Lower leg skin (tissue), 3 donors: Measurements from ENCODE around the gene MAPK9.

Experiments used
- POLR2A ChIP-seq, 2 donors: fragments of 450-650 bp; IDR thresholded peaks; one replicate each; pipeline ENCODE4 v1.6.1; 2016 to 2017; ENCODE audit warnings: antibody characterized with exemption in 2 of 2, mild to moderate bottlenecking in 1 of 2, moderate library complexity in 1 of 2
- TF ChIP-seq, protein P1 (sequence below), 3 donors: fragments of 450-650 bp; IDR thresholded peaks; one replicate each; pipeline ENCODE4 v1.5.1; 2016; ENCODE audit warnings: antibody characterized with exemption in 3 of 3, mild to moderate bottlenecking in 3 of 3, moderate library complexity in 2 of 3

DNA sequence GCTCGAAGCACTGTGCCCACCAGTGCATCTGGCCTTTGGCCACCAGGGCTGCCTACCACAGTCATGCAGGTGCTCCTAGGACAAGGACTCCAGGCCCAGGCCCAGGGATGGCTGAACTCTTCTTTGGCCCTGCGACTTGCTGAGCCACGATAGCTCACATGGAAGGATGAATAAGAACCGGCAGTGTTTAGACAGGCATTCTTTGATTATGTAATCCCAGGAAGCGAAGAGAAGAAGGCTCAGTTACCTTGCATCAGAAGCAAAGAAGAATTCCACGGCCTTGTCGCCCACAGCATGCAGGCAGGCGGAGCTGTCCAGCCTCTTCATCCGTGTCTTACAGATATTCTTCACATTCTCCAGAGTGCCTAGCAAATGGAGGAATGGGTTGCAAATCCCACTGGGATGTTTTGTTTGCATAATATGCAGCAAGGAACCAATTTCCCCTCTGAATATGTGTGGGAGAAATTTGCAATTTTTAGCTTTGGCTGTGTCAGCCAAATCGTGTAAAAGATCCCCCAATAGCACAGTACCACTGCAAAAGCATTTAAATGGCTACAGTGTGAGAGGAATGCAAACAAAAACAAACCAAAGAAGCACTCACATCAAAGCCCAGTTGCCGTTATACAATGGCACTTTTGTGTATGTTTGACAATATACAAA lies 32.2 kb upstream of the MAPK9 start:
- TF ChIP-seq, protein P1, sequence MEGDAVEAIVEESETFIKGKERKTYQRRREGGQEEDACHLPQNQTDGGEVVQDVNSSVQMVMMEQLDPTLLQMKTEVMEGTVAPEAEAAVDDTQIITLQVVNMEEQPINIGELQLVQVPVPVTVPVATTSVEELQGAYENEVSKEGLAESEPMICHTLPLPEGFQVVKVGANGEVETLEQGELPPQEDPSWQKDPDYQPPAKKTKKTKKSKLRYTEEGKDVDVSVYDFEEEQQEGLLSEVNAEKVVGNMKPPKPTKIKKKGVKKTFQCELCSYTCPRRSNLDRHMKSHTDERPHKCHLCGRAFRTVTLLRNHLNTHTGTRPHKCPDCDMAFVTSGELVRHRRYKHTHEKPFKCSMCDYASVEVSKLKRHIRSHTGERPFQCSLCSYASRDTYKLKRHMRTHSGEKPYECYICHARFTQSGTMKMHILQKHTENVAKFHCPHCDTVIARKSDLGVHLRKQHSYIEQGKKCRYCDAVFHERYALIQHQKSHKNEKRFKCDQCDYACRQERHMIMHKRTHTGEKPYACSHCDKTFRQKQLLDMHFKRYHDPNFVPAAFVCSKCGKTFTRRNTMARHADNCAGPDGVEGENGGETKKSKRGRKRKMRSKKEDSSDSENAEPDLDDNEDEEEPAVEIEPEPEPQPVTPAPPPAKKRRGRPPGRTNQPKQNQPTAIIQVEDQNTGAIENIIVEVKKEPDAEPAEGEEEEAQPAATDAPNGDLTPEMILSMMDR (IDR thresholded peaks at IDR 0.05), result no peak
- no peak for TF ChIP-seq POLR2A (IDR thresholded peaks at IDR 0.05)
